WTC11 (cell line): ENCODE data around the gene PTBP2. TPM values are rescaled to one million over a fixed set of nuclear protein-coding genes. Genes with fewer than 3 reads are reported as not detected.

Source experiments
- ATAC-seq: fragments of 200-7000 bp; cut with Tn5 transposase; 2 replicates; pipeline ENCODE4 v1.10.0; 2021; ENCODE audit warnings: mild to moderate bottlenecking, moderate library complexity
- CTCF ChIA-PET: fragments of 300-600 bp; sonication (Branson Sonifier 250); formaldehyde crosslinking; loops from one replicate; lab custom pipeline; 2021; ENCODE audit warnings: antibody characterized with exemption; lab: Charles Lee
- POLR2A ChIA-PET: fragments of 350-600 bp; sonication (Branson Sonifier 250); formaldehyde crosslinking; loops from one replicate; lab custom pipeline; 2021; ENCODE audit warnings: antibody characterized with exemption; lab: Charles Lee
- DNase-seq: peaks from one replicate; pipeline ENCODE4 v3.0.0; 2021; ENCODE audit warnings: low spot score
- H3K27ac Mint-ChIP-seq: 2 replicates; pipeline ENCODE4 v1.8.0; 2021; ENCODE audit warnings: mixed read lengths
- H3K27me3 Mint-ChIP-seq: 2 replicates; pipeline ENCODE4 v1.8.0; 2021; ENCODE audit warnings: low read depth, mild to moderate bottlenecking, moderate library complexity, mixed read lengths
- H3K36me3 Mint-ChIP-seq: 2 replicates; pipeline ENCODE4 v1.8.0; 2021; ENCODE audit warnings: mixed read lengths
- H3K4me1 Mint-ChIP-seq: 2 replicates; pipeline ENCODE4 v1.8.0; 2022; ENCODE audit warnings: mixed read lengths
- H3K4me3 Mint-ChIP-seq: 2 replicates; pipeline ENCODE4 v1.8.0; 2021; ENCODE audit warnings: mild to moderate bottlenecking, moderate library complexity, mixed read lengths
- H3K9me3 Mint-ChIP-seq: 2 replicates; pipeline ENCODE4 v1.8.0; 2021; ENCODE audit warnings: mixed read lengths
- ETV6 ChIP-seq: sonication (generic); formaldehyde crosslinking; IDR thresholded peaks from 2 replicates; pipeline ENCODE4 v1.8.1; 2022; ENCODE audit warnings: mild to moderate bottlenecking, missing genetic modification reagents
- GABPB1 ChIP-seq: sonication (generic); formaldehyde crosslinking; IDR thresholded peaks from 2 replicates; pipeline ENCODE4 v1.8.1; 2023; ENCODE audit warnings: mild to moderate bottlenecking, missing genetic modification reagents
- MLX ChIP-seq: sonication (generic); formaldehyde crosslinking; IDR thresholded peaks from 2 replicates; pipeline ENCODE4 v1.8.1; 2023; ENCODE audit warnings: mild to moderate bottlenecking, missing genetic modification reagents, moderate library complexity
- NR3C1 ChIP-seq: sonication (generic); formaldehyde crosslinking; conservative IDR thresholded peaks from 2 replicates; pipeline ENCODE4 v1.8.1; 2023; ENCODE audit warnings: low read depth, mild to moderate bottlenecking, missing genetic modification reagents
- RORB ChIP-seq: fragments of 250-450 bp; sonication (Bioruptor Pico); IDR thresholded peaks from 2 replicates; pipeline ENCODE4 v1.9.0; 2021; ENCODE audit warnings: mild to moderate bottlenecking
- SOX15 ChIP-seq: fragments of 250-450 bp; sonication (Bioruptor Pico); IDR thresholded peaks from 2 replicates; pipeline ENCODE4 v1.9.0; 2021; ENCODE audit warnings: mild to moderate bottlenecking
- TCF7 ChIP-seq: sonication (generic); formaldehyde crosslinking; IDR thresholded peaks from 2 replicates; pipeline ENCODE4 v1.8.0; 2022; ENCODE audit warnings: mild to moderate bottlenecking, low read depth, missing genetic modification reagents, moderate library complexity
- ZNF532 ChIP-seq: fragments of 250-450 bp; sonication (Bioruptor Pico); IDR thresholded peaks from 2 replicates; pipeline ENCODE4 v1.9.0; 2021; ENCODE audit warnings: mild to moderate bottlenecking, borderline replicate concordance
- ZNF671 ChIP-seq: fragments of 250-450 bp; sonication (Bioruptor Pico); IDR thresholded peaks from 2 replicates; pipeline ENCODE4 v1.8.0; 2021; ENCODE audit warnings: mild to moderate bottlenecking
- total RNA-seq: library from RNA; stranded (reverse); gene quantifications from 3 replicates; pipeline ENCODE4 v1.2.3, GENCODE V29; 2021
- TF ChIP-seq, protein P1 (sequence below): sonication (generic); formaldehyde crosslinking; IDR thresholded peaks from 2 replicates; pipeline ENCODE4 v1.8.1; 2022; ENCODE audit warnings: mild to moderate bottlenecking, missing genetic modification reagents, moderate library complexity, borderline replicate concordance
- TF ChIP-seq, protein P2 (sequence below): sonication (generic); formaldehyde crosslinking; IDR thresholded peaks from 2 replicates; pipeline ENCODE4 v1.8.0; 2022; ENCODE audit warnings: mild to moderate bottlenecking, missing genetic modification reagents
- TF ChIP-seq, protein P3 (sequence below): sonication (generic); formaldehyde crosslinking; IDR thresholded peaks from 2 replicates; pipeline ENCODE4 v1.8.1; 2023; ENCODE audit warnings: mild to moderate bottlenecking, missing genetic modification reagents, borderline replicate concordance
- TF ChIP-seq, protein P4 (sequence below): sonication (generic); formaldehyde crosslinking; IDR thresholded peaks from 2 replicates; pipeline ENCODE4 v1.8.0; 2022; ENCODE audit warnings: missing genetic modification reagents

Gene PTBP2
- total RNA-seq, 1 experiment from 2014 or later: 50.0 TPM

- TF ChIP-seq RORB (CRISPR knock-in tag) (no peak), NR3C1 (CRISPR knock-in tag) (no peak), ZNF671 (CRISPR knock-in tag) (no peak), GABPB1 (CRISPR knock-in tag) (no peak), TCF7 (CRISPR knock-in tag) (no peak)
- TF ChIP-seq, protein P1, sequence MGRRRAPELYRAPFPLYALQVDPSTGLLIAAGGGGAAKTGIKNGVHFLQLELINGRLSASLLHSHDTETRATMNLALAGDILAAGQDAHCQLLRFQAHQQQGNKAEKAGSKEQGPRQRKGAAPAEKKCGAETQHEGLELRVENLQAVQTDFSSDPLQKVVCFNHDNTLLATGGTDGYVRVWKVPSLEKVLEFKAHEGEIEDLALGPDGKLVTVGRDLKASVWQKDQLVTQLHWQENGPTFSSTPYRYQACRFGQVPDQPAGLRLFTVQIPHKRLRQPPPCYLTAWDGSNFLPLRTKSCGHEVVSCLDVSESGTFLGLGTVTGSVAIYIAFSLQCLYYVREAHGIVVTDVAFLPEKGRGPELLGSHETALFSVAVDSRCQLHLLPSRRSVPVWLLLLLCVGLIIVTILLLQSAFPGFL: no peak
- TF ChIP-seq, protein P2, sequence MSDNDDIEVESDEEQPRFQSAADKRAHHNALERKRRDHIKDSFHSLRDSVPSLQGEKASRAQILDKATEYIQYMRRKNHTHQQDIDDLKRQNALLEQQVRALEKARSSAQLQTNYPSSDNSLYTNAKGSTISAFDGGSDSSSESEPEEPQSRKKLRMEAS (CRISPR knock-in tag): no peak
- TF ChIP-seq, protein P3, sequence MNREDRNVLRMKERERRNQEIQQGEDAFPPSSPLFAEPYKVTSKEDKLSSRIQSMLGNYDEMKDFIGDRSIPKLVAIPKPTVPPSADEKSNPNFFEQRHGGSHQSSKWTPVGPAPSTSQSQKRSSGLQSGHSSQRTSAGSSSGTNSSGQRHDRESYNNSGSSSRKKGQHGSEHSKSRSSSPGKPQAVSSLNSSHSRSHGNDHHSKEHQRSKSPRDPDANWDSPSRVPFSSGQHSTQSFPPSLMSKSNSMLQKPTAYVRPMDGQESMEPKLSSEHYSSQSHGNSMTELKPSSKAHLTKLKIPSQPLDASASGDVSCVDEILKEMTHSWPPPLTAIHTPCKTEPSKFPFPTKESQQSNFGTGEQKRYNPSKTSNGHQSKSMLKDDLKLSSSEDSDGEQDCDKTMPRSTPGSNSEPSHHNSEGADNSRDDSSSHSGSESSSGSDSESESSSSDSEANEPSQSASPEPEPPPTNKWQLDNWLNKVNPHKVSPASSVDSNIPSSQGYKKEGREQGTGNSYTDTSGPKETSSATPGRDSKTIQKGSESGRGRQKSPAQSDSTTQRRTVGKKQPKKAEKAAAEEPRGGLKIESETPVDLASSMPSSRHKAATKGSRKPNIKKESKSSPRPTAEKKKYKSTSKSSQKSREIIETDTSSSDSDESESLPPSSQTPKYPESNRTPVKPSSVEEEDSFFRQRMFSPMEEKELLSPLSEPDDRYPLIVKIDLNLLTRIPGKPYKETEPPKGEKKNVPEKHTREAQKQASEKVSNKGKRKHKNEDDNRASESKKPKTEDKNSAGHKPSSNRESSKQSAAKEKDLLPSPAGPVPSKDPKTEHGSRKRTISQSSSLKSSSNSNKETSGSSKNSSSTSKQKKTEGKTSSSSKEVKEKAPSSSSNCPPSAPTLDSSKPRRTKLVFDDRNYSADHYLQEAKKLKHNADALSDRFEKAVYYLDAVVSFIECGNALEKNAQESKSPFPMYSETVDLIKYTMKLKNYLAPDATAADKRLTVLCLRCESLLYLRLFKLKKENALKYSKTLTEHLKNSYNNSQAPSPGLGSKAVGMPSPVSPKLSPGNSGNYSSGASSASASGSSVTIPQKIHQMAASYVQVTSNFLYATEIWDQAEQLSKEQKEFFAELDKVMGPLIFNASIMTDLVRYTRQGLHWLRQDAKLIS: no peak
These were observed 99.1 kb downstream of the PTBP2 start (continued) for GRCh38 chr1:96820671-96821070.

- CTCF ChIA-PET: no interaction called here
- H3K27ac Mint-ChIP-seq: no peak overlapping the region
These were observed 103.6 kb downstream of the PTBP2 start for GRCh38 chr1:96825231-96825630.

More at GRCh38 chr1:96825231-96825630, 103.6 kb downstream of the PTBP2 start:
- Mint-ChIP-seq H3K4me3 (no peak overlapping the region), H3K36me3 (no peaks in the 10 kb centered on the region), H3K4me1 (no peaks in the 10 kb centered on the region), H3K9me3 (no peaks in the 10 kb centered on the region), H3K27me3 (no peaks in the 10 kb centered on the region)
- TF ChIP-seq ZNF532 (CRISPR knock-in tag): no peak
- no peak for TF ChIP-seq SOX15 (CRISPR knock-in tag)
- TF ChIP-seq ZNF671 (CRISPR knock-in tag): no peak
- no peak for TF ChIP-seq ETV6 (CRISPR knock-in tag)
- TF ChIP-seq, protein P4, sequence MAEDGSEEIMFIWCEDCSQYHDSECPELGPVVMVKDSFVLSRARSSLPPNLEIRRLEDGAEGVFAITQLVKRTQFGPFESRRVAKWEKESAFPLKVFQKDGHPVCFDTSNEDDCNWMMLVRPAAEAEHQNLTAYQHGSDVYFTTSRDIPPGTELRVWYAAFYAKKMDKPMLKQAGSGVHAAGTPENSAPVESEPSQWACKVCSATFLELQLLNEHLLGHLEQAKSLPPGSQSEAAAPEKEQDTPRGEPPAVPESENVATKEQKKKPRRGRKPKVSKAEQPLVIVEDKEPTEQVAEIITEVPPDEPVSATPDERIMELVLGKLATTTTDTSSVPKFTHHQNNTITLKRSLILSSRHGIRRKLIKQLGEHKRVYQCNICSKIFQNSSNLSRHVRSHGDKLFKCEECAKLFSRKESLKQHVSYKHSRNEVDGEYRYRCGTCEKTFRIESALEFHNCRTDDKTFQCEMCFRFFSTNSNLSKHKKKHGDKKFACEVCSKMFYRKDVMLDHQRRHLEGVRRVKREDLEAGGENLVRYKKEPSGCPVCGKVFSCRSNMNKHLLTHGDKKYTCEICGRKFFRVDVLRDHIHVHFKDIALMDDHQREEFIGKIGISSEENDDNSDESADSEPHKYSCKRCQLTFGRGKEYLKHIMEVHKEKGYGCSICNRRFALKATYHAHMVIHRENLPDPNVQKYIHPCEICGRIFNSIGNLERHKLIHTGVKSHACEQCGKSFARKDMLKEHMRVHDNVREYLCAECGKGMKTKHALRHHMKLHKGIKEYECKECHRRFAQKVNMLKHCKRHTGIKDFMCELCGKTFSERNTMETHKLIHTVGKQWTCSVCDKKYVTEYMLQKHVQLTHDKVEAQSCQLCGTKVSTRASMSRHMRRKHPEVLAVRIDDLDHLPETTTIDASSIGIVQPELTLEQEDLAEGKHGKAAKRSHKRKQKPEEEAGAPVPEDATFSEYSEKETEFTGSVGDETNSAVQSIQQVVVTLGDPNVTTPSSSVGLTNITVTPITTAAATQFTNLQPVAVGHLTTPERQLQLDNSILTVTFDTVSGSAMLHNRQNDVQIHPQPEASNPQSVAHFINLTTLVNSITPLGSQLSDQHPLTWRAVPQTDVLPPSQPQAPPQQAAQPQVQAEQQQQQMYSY (CRISPR knock-in tag): no peak
- TF ChIP-seq MLX: no peak
- ATAC-seq (no peak), DNase-seq (no peak)
- POLR2A ChIA-PET: interaction anchor here (1.1 kb wide), 1 partner anchor 9 kb away, joined by 3 read pairs; no protein-coding TSS in a partner anchor
